Measurements from ENCODE around the gene AQP2. TPM values are rescaled to one million over a fixed set of nuclear protein-coding genes. Genes with fewer than 3 reads are reported as not detected.

Gene AQP2
- total and polyA plus RNA-seq, 2 of the 4 experiments (the other 2 are of a cell fraction), result not detected

DNA sequence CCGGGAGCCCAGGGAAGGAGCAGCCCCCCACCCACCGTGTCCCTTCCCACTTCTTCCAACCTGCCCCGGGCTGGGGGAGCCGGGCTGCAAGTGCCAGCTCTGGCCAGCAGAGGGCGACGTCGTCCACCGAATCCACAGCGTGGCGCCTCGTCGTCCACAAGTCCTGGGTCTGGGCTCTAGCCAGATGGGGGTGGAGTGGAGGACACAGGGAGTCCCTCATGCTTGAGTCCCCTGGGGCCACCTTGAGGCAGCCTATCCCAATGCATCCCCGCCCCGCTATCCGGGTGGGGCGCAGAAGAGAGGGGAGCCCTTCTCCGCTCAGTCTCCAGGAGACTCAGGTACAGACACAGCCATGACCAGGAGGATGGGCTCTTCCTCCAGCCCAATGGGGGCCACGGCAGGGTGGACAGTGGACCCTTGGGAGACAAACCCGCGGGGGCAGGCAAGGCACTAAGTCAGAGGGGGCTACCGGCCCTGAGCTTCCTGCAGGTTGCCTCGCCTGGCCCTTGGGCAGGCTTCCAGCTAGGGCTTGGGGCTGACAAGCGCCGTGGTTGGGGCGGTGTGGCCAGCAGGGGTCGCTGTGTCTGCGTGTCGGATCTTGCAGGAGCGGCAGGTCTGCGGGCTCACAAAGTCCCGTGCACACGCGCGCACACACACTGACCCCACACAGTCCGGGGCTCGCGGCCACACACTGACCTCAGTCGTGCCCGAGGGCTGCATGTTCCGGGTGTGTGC lies 16.7 kb downstream of the AQP2 start:
- ChIA-PET POLR2A (ENCODE audit: unreplicated experiment) (no interaction called here), CTCF (interaction anchor here (0.5 to 4.0 kb wide), 25 partner anchors 8 to 144 kb away, joined by 3 to 33 read pairs (median 4); partner anchors contain the start of gene COX14)
- H2AK5ac ChIP-seq (ENCODE audit: low read depth, low read length), result no peak overlapping the region
- H3K9me1 ChIP-seq (ENCODE audit: insufficient read depth, low read length), result no peaks in the 10 kb centered on the region
- no peak overlapping the region for H4K8ac ChIP-seq (ENCODE audit: low read depth in 2 of 2, low read length in 2 of 2)
- no peak overlapping the region for H2BK15ac ChIP-seq (ENCODE audit: low read depth, low read length)
- no peak overlapping the region for H3K56ac ChIP-seq (ENCODE audit: extremely low read depth, insufficient read depth, low read length)
- no peak overlapping the region for H2BK120ac ChIP-seq (ENCODE audit: low read depth, low read length)
- no peak overlapping the region for H3K23ac ChIP-seq (ENCODE audit: low read depth, low read length)
- no peak overlapping the region for H3K18ac ChIP-seq (ENCODE audit: low read depth, low read length)
- H3K4me2 ChIP-seq (ENCODE audit: low read depth, low read length), result peak overlapping the region; percentile 83
- H2BK5ac ChIP-seq (ENCODE audit: low read depth, low read length, poor library complexity, severe bottlenecking), result no peak overlapping the region
- BruUV-seq (replicated peaks), result no TSS peak
- no peak overlapping the region for H2BK20ac ChIP-seq (ENCODE audit: low read depth, low read length)
- dilution Hi-C loops (cut with HindIII; ENCODE audit: low sequenced_read_pairs, unreplicated experiment), result no loop called here
- peak; percentile 78 for DNase-seq
- no peaks in the 10 kb centered on the region for H3K4me1 ChIP-seq (ENCODE audit: control insufficient read depth, insufficient read depth, low read length)
- intact Hi-C loops (cut with micrococcal nuclease), result loop anchor here (1.0 to 10.0 kb wide), 6 partner anchors 89 to 208 kb away; no protein-coding TSS in a partner anchor
- peaks cover 86% of the 10 kb centered on the region for H3K27me3 ChIP-seq (ENCODE audit: control insufficient read depth, insufficient read depth, low read length)
- H3K9me3 ChIP-seq (ENCODE audit: control insufficient read depth, insufficient read depth, low read length), result no peaks in the 10 kb centered on the region
- ATAC-seq (ENCODE audit: low read depth), result peak; percentile 94
- H3K27ac ChIP-seq (ENCODE audit: insufficient read depth, low read length), result no peak overlapping the region
- H3K4ac ChIP-seq (ENCODE audit: low read depth, low read length), result no peak overlapping the region
- H3K14ac ChIP-seq (replicated peaks; ENCODE audit: low read depth, low read length), result no peak overlapping the region
- in situ Hi-C loops (cut with MboI; ENCODE audit: low sequenced_read_pairs), result loop anchor here (10.0 kb wide), 1 partner anchor 192 kb away; no protein-coding TSS in a partner anchor
- H2AK9ac ChIP-seq (replicated peaks; ENCODE audit: low read depth, low read length, poor library complexity), result peak overlapping the region; percentile 86
- H4K5ac ChIP-seq (ENCODE audit: low read depth, low read length), result no peak overlapping the region
- no peaks in the 10 kb centered on the region for H3K36me3 ChIP-seq (ENCODE audit: control insufficient read depth, insufficient read depth, low read length)
- no peaks in the 10 kb centered on the region for H4K20me1 ChIP-seq (ENCODE audit: insufficient read depth, low read length)
- H3K9ac ChIP-seq (ENCODE audit: low read depth, low read length), result no peak overlapping the region
- peak overlapping the region; percentile 95 for H2AFZ ChIP-seq (replicated peaks; ENCODE audit: low read length, poor library complexity)
- peak overlapping the region; percentile 28 for H3K4me3 ChIP-seq (ENCODE audit: insufficient read depth, low read depth, low read length)
- WGBS, 2 experiments (ENCODE audit: extremely low coverage in 2 of 2, insufficient read length in 1 of 2), result 17% methylated on average over 7 of the region's 40 CpGs; no CpG with 5 or more reads in 1 of the 2 experiments
- no peak overlapping the region for H4K91ac ChIP-seq (ENCODE audit: insufficient read depth, low read depth, low read length)
- no peaks in the 10 kb centered on the region for H3K79me1 ChIP-seq (ENCODE audit: low read depth in 1 of 2, low read length in 2 of 2)
- peak; percentile 91 for TF ChIP-seq SMC3 (IDR thresholded peaks at IDR 0.05; ENCODE audit: low read depth, low read length)
- no peak for TF ChIP-seq NFE2L2 (IDR thresholded peaks at IDR 0.05; ENCODE audit: low read depth, low read length)
- no peak for TF ChIP-seq MAFK (IDR thresholded peaks at IDR 0.05; ENCODE audit: low read depth, low read length)
- no peak for TF ChIP-seq CEBPB (IDR thresholded peaks at IDR 0.05; ENCODE audit: low read depth, low read length)
- TF ChIP-seq, protein P1, sequence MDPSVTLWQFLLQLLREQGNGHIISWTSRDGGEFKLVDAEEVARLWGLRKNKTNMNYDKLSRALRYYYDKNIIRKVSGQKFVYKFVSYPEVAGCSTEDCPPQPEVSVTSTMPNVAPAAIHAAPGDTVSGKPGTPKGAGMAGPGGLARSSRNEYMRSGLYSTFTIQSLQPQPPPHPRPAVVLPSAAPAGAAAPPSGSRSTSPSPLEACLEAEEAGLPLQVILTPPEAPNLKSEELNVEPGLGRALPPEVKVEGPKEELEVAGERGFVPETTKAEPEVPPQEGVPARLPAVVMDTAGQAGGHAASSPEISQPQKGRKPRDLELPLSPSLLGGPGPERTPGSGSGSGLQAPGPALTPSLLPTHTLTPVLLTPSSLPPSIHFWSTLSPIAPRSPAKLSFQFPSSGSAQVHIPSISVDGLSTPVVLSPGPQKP (IDR thresholded peaks at IDR 0.05; ENCODE audit: borderline replicate concordance, low read depth, low read length), result no peak
- no peak for TF ChIP-seq RFX5 (IDR thresholded peaks at IDR 0.05; ENCODE audit: low read depth, low read length)
- no peak for TF ChIP-seq RCOR1 (IDR thresholded peaks at IDR 0.05; ENCODE audit: insufficient replicate concordance, low read length)
- TF ChIP-seq MXI1 (IDR thresholded peaks at IDR 0.05; ENCODE audit: borderline replicate concordance, low read depth, low read length), result 0 out of 2 replicates have a peak, but pooled peaks have one; percentile 55
- peak; percentile 44 for TF ChIP-seq MAZ (IDR thresholded peaks at IDR 0.05; ENCODE audit: borderline replicate concordance, low read depth, low read length)
- TF ChIP-seq, protein P2, sequence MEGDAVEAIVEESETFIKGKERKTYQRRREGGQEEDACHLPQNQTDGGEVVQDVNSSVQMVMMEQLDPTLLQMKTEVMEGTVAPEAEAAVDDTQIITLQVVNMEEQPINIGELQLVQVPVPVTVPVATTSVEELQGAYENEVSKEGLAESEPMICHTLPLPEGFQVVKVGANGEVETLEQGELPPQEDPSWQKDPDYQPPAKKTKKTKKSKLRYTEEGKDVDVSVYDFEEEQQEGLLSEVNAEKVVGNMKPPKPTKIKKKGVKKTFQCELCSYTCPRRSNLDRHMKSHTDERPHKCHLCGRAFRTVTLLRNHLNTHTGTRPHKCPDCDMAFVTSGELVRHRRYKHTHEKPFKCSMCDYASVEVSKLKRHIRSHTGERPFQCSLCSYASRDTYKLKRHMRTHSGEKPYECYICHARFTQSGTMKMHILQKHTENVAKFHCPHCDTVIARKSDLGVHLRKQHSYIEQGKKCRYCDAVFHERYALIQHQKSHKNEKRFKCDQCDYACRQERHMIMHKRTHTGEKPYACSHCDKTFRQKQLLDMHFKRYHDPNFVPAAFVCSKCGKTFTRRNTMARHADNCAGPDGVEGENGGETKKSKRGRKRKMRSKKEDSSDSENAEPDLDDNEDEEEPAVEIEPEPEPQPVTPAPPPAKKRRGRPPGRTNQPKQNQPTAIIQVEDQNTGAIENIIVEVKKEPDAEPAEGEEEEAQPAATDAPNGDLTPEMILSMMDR (conservative IDR thresholded peaks at IDR 0.05; ENCODE audit: low read depth, low read length), result peak; percentile 92
- TF ChIP-seq RAD21 (IDR thresholded peaks at IDR 0.05; ENCODE audit: low read length), result peak; percentile 94
- 0 out of 2 replicates have a peak, but pooled peaks have one; percentile 35 for TF ChIP-seq POLR2A (IDR thresholded peaks at IDR 0.05; ENCODE audit: low read depth, low read length)
- TF ChIP-seq, protein P3, sequence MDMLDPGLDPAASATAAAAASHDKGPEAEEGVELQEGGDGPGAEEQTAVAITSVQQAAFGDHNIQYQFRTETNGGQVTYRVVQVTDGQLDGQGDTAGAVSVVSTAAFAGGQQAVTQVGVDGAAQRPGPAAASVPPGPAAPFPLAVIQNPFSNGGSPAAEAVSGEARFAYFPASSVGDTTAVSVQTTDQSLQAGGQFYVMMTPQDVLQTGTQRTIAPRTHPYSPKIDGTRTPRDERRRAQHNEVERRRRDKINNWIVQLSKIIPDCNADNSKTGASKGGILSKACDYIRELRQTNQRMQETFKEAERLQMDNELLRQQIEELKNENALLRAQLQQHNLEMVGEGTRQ (IDR thresholded peaks at IDR 0.05; ENCODE audit: low read depth, low read length), result no peak
- TF ChIP-seq CHD1 (IDR thresholded peaks at IDR 0.05; ENCODE audit: low read depth, low read length), result no peak

Measured in IMR-90 (cell line).